Liver (tissue), 9 donors: Measurements from ENCODE around the gene MRPL52. TPM values are rescaled to one million over a fixed set of nuclear protein-coding genes. Genes with fewer than 3 reads are reported as not detected.

Experiments
- DNase-seq: peaks from one replicate; pipeline ENCODE4 v3.0.0-alpha.2; 2017; ENCODE audit warnings: low spot score
- H3K27ac ChIP-seq, 2 donors: one replicate each; pipeline ENCODE4 v1.7.0; 2013; ENCODE audit warnings: inconsistent platforms in 2 of 2, low read length in 2 of 2, control low read depth in 1 of 2, low read depth in 1 of 2, mild to moderate bottlenecking in 1 of 2
- H3K27me3 ChIP-seq, 4 donors: one replicate each; pipeline versions ENCODE4 v1.6.1 to v1.7.0; 2013; ENCODE audit warnings: low read length in 3 of 4, inconsistent platforms in 1 of 4, mild to moderate bottlenecking in 1 of 4, moderate library complexity in 1 of 4; ENCODE audit not compliant: control insufficient read depth in 4 of 4, insufficient read depth in 4 of 4
- H3K36me3 ChIP-seq, 4 donors: one replicate each; pipeline versions ENCODE4 v1.6.1 to v1.7.0; 2013; ENCODE audit warnings: low read length in 3 of 4, mild to moderate bottlenecking in 3 of 4, low read depth in 1 of 4, moderate library complexity in 1 of 4; ENCODE audit not compliant: control insufficient read depth in 4 of 4, insufficient read depth in 3 of 4
- H3K4me1 ChIP-seq, 4 donors: one replicate each; pipeline versions ENCODE4 v1.6.1 to v1.7.0; 2013; ENCODE audit warnings: low read length in 3 of 4, mild to moderate bottlenecking in 3 of 4, moderate library complexity in 1 of 4; ENCODE audit not compliant: control insufficient read depth in 4 of 4, insufficient read depth in 4 of 4
- H3K4me3 ChIP-seq, 3 donors: one replicate each; pipeline versions ENCODE4 v1.6.1 to v1.7.0; 2013; ENCODE audit warnings: low read length in 3 of 3, control low read depth in 1 of 3, low read depth in 1 of 3, mild to moderate bottlenecking in 1 of 3
- H3K9ac ChIP-seq, 2 donors: one replicate each; pipeline ENCODE4 v1.7.0; 2013; ENCODE audit warnings: low read length in 2 of 2, mild to moderate bottlenecking in 2 of 2, moderate library complexity in 2 of 2, control low read depth in 1 of 2, low read depth in 1 of 2
- H3K9me3 ChIP-seq, 4 donors: one replicate each; pipeline versions ENCODE4 v1.6.1 to v1.7.0; 2013; ENCODE audit warnings: low read length in 3 of 4; ENCODE audit not compliant: control insufficient read depth in 4 of 4
- FOXA1 ChIP-seq: IDR thresholded peaks from 2 replicates; pipeline ENCODE4 v1.6.1; 2016; ENCODE audit warnings: antibody characterized with exemption
- FOXA2 ChIP-seq: IDR thresholded peaks from 2 replicates; pipeline ENCODE4 v1.6.1; 2016; ENCODE audit warnings: antibody characterized with exemption
- GABPA ChIP-seq, 2 donors: IDR thresholded peaks in 1 of 2; conservative IDR thresholded peaks in 1 of 2; 2 replicates each; pipeline ENCODE4 v1.6.1; 2016; ENCODE audit warnings: antibody characterized with exemption in 2 of 2, mild to moderate bottlenecking in 1 of 2, moderate library complexity in 1 of 2
- HNF4A ChIP-seq, 2 donors: conservative IDR thresholded peaks; 2 replicates each; pipeline ENCODE4 v1.6.1; 2016; ENCODE audit warnings: antibody characterized with exemption in 2 of 2, mild to moderate bottlenecking in 2 of 2
- HNF4G ChIP-seq: IDR thresholded peaks from 2 replicates; pipeline ENCODE4 v1.6.1; 2016; ENCODE audit warnings: antibody characterized with exemption
- JUND ChIP-seq, 2 donors: IDR thresholded peaks; 2 replicates each; pipeline ENCODE4 v1.6.1; 2016; ENCODE audit warnings: antibody characterized with exemption in 2 of 2
- MAX ChIP-seq: IDR thresholded peaks from 2 replicates; pipeline ENCODE4 v1.6.1; 2016; ENCODE audit warnings: antibody characterized with exemption
- NR2F2 ChIP-seq: IDR thresholded peaks from 2 replicates; pipeline ENCODE4 v1.6.1; 2016; ENCODE audit warnings: antibody characterized with exemption
- RAD21 ChIP-seq, 2 donors: IDR thresholded peaks; 2 replicates each; pipeline ENCODE4 v1.6.1; 2016; ENCODE audit warnings: antibody characterized with exemption in 2 of 2, mild to moderate bottlenecking in 2 of 2
- RXRA ChIP-seq, 2 donors: IDR thresholded peaks; 2 replicates each; pipeline ENCODE4 v1.6.1; 2017 to 2018; ENCODE audit warnings: antibody characterized with exemption in 2 of 2, mild to moderate bottlenecking in 1 of 2
- SP1 ChIP-seq: IDR thresholded peaks from 2 replicates; pipeline ENCODE4 v1.6.1; 2018; ENCODE audit warnings: antibody characterized with exemption, mild to moderate bottlenecking
- TAF1 ChIP-seq: conservative IDR thresholded peaks from 2 replicates; pipeline ENCODE4 v1.6.1; 2016; ENCODE audit warnings: antibody characterized with exemption, mild to moderate bottlenecking
- YY1 ChIP-seq: IDR thresholded peaks from 2 replicates; pipeline ENCODE4 v1.6.1; 2016; ENCODE audit warnings: antibody characterized with exemption, mild to moderate bottlenecking
- ZBTB33 ChIP-seq: IDR thresholded peaks from 2 replicates; pipeline ENCODE4 v1.6.1; 2016; ENCODE audit warnings: antibody characterized with exemption
- WGBS: extraction: QIAGEN DNeasy Blood & Tissue Kit; methylation state at CpG from one replicate; pipeline ENCODE4 v1.1.7; 2013; 5-methylcytosine and 5-hydroxymethylcytosine counted together
- polyA plus RNA-seq, 2 donors: library from polyadenylated mRNA; stranded (reverse) in 1 of 2; unstranded in 1 of 2; fragments of 200-250 nt in 1 of 2; fragments of >200 nt in 1 of 2; fragmentation: Nextera tagmentation in 1 of 2; extraction: Ambion mirVana in 1 of 2; gene quantifications; one replicate each; pipeline versions ENCODE4 v1.2.1 to v1.2.3, GENCODE V29; 2013 to 2015
- total RNA-seq, 2 donors: library from RNA; depleted of rRNA; stranded (reverse); fragments of >200 nt; gene quantifications; one replicate each; pipeline ENCODE4 v1.2.3, GENCODE V29; 2014
- donor health status: healthy.
- donor health status: healthy.
- donor health status: healthy.
- donor health status: healthy.
- donor health status: healthy.

MRPL52 gene
- total and polyA plus RNA-seq, 4 donors = 9.1 to 142 (median 36.6) TPM

DNA sequence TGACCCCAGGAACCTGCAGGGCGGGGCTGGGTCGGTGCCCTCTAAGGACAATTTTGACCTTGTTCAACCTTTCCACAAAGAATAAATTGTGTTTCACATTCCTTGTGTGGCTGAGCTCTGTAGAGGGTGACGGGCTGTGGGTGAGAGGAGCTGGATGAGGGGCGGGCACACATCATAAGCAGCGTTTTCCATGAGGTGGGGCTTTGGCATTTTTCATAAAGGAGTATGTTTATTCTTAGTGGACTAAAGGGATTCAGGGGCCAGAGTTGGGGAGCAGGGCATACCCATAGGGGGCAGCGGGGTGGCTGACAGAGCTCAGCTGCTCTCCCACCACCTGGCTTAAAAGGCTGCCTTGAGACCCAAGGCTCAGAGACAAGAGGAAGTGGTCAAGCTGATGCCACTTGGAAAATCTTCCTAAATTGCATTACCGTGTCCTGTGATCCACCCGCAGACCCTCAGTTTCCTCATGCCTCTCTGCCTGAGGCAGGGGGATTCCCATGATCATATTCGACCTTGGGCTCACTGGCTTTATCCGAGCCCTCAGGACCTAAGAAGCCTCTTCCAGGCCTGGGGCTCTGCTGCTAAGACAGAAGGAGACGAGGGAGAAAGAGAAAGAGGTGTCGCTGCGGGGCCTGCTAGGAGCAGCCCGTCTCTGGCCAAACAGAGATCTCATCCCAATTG lies 18.1 kb downstream of the MRPL52 start:
- Histone ChIP-seq H3K9me3 (no peaks in the 10 kb centered on the region), H3K36me3 (peaks cover 2 to 12% (median 4%) of the 10 kb centered on the region in 4 donors), H3K9ac (no peak overlapping the region), H3K27me3 (no peaks in the 10 kb centered on the region), H3K4me3 (no peak overlapping the region), H3K27ac (peak overlapping the region; percentile 61 to 77), H3K4me1 (peaks cover 0 to 6% (median 5%) of the 10 kb centered on the region in 4 donors)
- no peak for TF ChIP-seq TAF1
- TF ChIP-seq HNF4A (conservative IDR thresholded peaks at IDR 0.05) = no peak
- no peak for TF ChIP-seq FOXA2
- TF ChIP-seq SP1 = no peak
- no peak for TF ChIP-seq RXRA (IDR thresholded peaks at IDR 0.05)
- no peak for DNase-seq
- 72% methylated on average over 14 of the region's 14 CpGs for WGBS

- Histone ChIP-seq H3K27me3 (no peaks in the 10 kb centered on the region), H3K9ac (no peak overlapping the region), H3K4me1 (peaks cover 0 to 12% (median 8%) of the 10 kb centered on the region in 4 donors), H3K9me3 (no peaks in the 10 kb centered on the region), H3K36me3 (peaks cover 2 to 12% (median 4%) of the 10 kb centered on the region in 4 donors), H3K27ac (peak overlapping the region; percentile 61 to 77), H3K4me3 (no peak overlapping the region)
- no peak for TF ChIP-seq YY1
- TF ChIP-seq NR2F2 = peak; percentile 63
- 57% methylated on average over 12 of the region's 12 CpGs for WGBS
- no peak for DNase-seq
Observed at GRCh38 chr14:22848351-22849164, 18.9 kb downstream of the MRPL52 start.

- no peak overlapping the region for H3K9ac ChIP-seq
- TF ChIP-seq FOXA1 (no peak), RXRA (IDR thresholded peaks at IDR 0.05) (no peak), HNF4G (no peak), ZBTB33 (no peak), RAD21 (IDR thresholded peaks at IDR 0.05) (no peak), JUND (IDR thresholded peaks at IDR 0.05) (no peak), MAX (no peak), FOXA2 (no peak), HNF4A (conservative IDR thresholded peaks at IDR 0.05) (no peak), GABPA (IDR thresholded peaks at IDR 0.05 in 1 of 2, conservative IDR thresholded peaks at IDR 0.05 in 1 of 2) (no peak), TAF1 (no peak)
- DNase-seq = no peak
- H3K4me3 ChIP-seq = no peak overlapping the region
- 81% methylated on average over 19 of the region's 19 CpGs for WGBS
- H3K36me3 ChIP-seq = peaks cover 2 to 10% (median 4%) of the 10 kb centered on the region in 4 donors
- H3K27me3 ChIP-seq = no peaks in the 10 kb centered on the region
- H3K9me3 ChIP-seq = no peaks in the 10 kb centered on the region
- peaks cover 0 to 12% (median 8%) of the 10 kb centered on the region in 4 donors for H3K4me1 ChIP-seq
- peak overlapping the region; percentile 33 to 77 for H3K27ac ChIP-seq
Observed at GRCh38 chr14:22849212-22849819, 19.6 kb downstream of the MRPL52 start.
